HepG2 (cell line): ENCODE measurements around the gene GOLGA8A. TPM values are rescaled to one million over a fixed set of nuclear protein-coding genes. Genes with fewer than 3 reads are reported as not detected.

Experiments used
- BORCS8-MEF2B ChIP-seq: sonication (generic); formaldehyde crosslinking; IDR thresholded peaks from 2 replicates; pipeline ENCODE4 v1.8.0; 2022; ENCODE audit warnings: mild to moderate bottlenecking, missing genetic modification reagents
- ETV6 ChIP-seq: sonication (generic); formaldehyde crosslinking; conservative IDR thresholded peaks from 2 replicates; pipeline ENCODE4 v1.4.0; 2020; ENCODE audit warnings: missing genetic modification reagents
- HMG20B ChIP-seq: conservative IDR thresholded peaks from 2 replicates; pipeline ENCODE4 v1.6.1; 2016; ENCODE audit warnings: missing genetic modification reagents, missing compliant biosample characterization
- KLF16 ChIP-seq, 2 experiments: sonication (generic) in 1 of 2; formaldehyde crosslinking in 1 of 2; IDR thresholded peaks; 2 replicates each; pipeline versions ENCODE4 v1.6.1 to v1.8.0; 2016 to 2023; ENCODE audit warnings: missing genetic modification reagents in 2 of 2, missing compliant biosample characterization in 1 of 2
- NAIF1 ChIP-seq: sonication (generic); formaldehyde crosslinking; IDR thresholded peaks from 2 replicates; pipeline ENCODE4 v1.5.0; 2020; ENCODE audit warnings: mild to moderate bottlenecking, missing genetic modification reagents, borderline replicate concordance
- ZC3H13 ChIP-seq: sonication (generic); formaldehyde crosslinking; IDR thresholded peaks from 2 replicates; pipeline ENCODE4 v1.8.1; 2023; ENCODE audit warnings: mild to moderate bottlenecking, missing genetic modification reagents, moderate library complexity
- ZFY ChIP-seq: sonication (generic); formaldehyde crosslinking; IDR thresholded peaks from 2 replicates; pipeline ENCODE4 v1.4.0; 2020; ENCODE audit warnings: missing genetic modification reagents
- ZMAT3 ChIP-seq: sonication (generic); formaldehyde crosslinking; conservative IDR thresholded peaks from 2 replicates; pipeline ENCODE4 v1.7.0; 2021; ENCODE audit warnings: missing genetic modification reagents
- ZNF207 ChIP-seq: fragments of 450-650 bp; IDR thresholded peaks from 2 replicates; pipeline ENCODE4 v1.6.1; 2016; ENCODE audit warnings: antibody characterized with exemption, borderline replicate concordance
- ZNF224 ChIP-seq: sonication (generic); formaldehyde crosslinking; IDR thresholded peaks from 2 replicates; pipeline ENCODE4 v1.5.0; 2020; ENCODE audit warnings: mild to moderate bottlenecking, missing genetic modification reagents
- ZNF564 ChIP-seq: sonication (generic); formaldehyde crosslinking; IDR thresholded peaks from 2 replicates; pipeline ENCODE4 v1.8.1; 2023; ENCODE audit warnings: mild to moderate bottlenecking, missing genetic modification reagents
- ZNF616 ChIP-seq: sonication (generic); formaldehyde crosslinking; IDR thresholded peaks from 2 replicates; pipeline ENCODE4 v1.5.0; 2020; ENCODE audit warnings: low read depth, mild to moderate bottlenecking, missing genetic modification reagents
- ZNF781 ChIP-seq: sonication (generic); formaldehyde crosslinking; IDR thresholded peaks from 2 replicates; pipeline ENCODE4 v1.5.1; 2020; ENCODE audit warnings: borderline replicate concordance, mild to moderate bottlenecking, missing genetic modification reagents; ENCODE audit errors: not compliant biosample characterization
- ZNF792 ChIP-seq: IDR thresholded peaks from 2 replicates; pipeline ENCODE4 v1.6.1; 2016
- ZSCAN12 ChIP-seq: sonication (generic); formaldehyde crosslinking; IDR thresholded peaks from 2 replicates; pipeline ENCODE4 v1.9.0; 2021; ENCODE audit warnings: mild to moderate bottlenecking, missing genetic modification reagents
- ZSCAN21 ChIP-seq: sonication (generic); formaldehyde crosslinking; IDR thresholded peaks from 2 replicates; pipeline ENCODE4 v1.8.0; 2022; ENCODE audit warnings: mild to moderate bottlenecking, missing genetic modification reagents, moderate library complexity, borderline replicate concordance
- ZSCAN9 ChIP-seq: IDR thresholded peaks from 2 replicates; pipeline ENCODE4 v1.6.1; 2016; ENCODE audit warnings: borderline replicate concordance
- polyA plus RNA-seq, 8 experiments: library from polyadenylated mRNA; depleted of rRNA in 3 of 8; stranded (reverse) in 7 of 8; unstranded in 1 of 8; fragments of >200 nt; fragmentation: Illumina TruSeq in 4 of 8; extraction: Trizol in 4 of 8; gene quantifications; 2 replicates each; pipeline versions ENCODE4 v1.2.1 to v1.2.3, GENCODE V29; 2011 to 2016; ENCODE audit warnings: low read depth in 4 of 8, missing spikeins in 1 of 8, mixed read lengths in 1 of 8; ENCODE audit not compliant: insufficient read depth in 1 of 8
- total RNA-seq, 5 experiments: library from RNA; depleted of rRNA; stranded (reverse); fragments of >200 nt; fragmentation: Illumina TruSeq; extraction: Trizol; gene quantifications; 2 replicates each; pipeline ENCODE4 v1.2.3, GENCODE V29; 2016; ENCODE audit warnings: low read depth in 1 of 5
- TF ChIP-seq, protein P1 (sequence below): sonication (generic); formaldehyde crosslinking; IDR thresholded peaks from 2 replicates; pipeline ENCODE4 v1.4.0; 2020; ENCODE audit warnings: missing genetic modification reagents
- TF ChIP-seq, protein P2 (sequence below), 2 experiments: sonication (generic) in 1 of 2; formaldehyde crosslinking in 1 of 2; IDR thresholded peaks; 2 replicates each; pipeline versions ENCODE4 v1.6.1 to v1.9.0; 2014 to 2022; ENCODE audit warnings: antibody characterized with exemption in 1 of 2, borderline replicate concordance in 1 of 2, inconsistent platforms in 1 of 2, low read depth in 1 of 2, missing genetic modification reagents in 1 of 2
- TF ChIP-seq, protein P3 (sequence below): sonication (generic); formaldehyde crosslinking; IDR thresholded peaks from 2 replicates; pipeline ENCODE4 v1.5.1; 2020; ENCODE audit warnings: missing genetic modification reagents, mild to moderate bottlenecking, borderline replicate concordance

GOLGA8A gene
- total and polyA plus RNA-seq, 2 of the 13 experiments (the other 11 are each of a cell fraction or from before 2014, with no cell fraction given) = 17.1 to 43.7 TPM

DNA sequence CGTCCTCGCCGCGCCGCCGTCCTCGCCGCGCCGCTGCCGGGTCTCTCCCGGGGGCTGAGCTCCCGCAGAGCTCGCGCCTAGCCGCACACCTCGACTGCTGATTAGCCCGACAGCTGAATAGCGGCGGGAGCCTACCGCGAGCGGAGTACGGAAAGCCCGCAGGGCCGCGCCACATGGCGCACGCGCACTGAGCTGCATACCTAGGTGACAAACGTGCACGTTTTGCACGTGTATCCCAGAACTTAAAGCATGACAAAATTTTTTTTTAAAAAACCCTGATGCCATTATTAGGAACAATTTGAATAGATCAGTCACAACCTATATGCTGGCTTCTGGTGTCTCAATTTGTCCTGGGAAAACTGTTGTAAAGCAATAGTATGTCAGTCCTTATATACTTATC, at the start of gene GOLGA8A (continued):
- TF ChIP-seq, protein P1, sequence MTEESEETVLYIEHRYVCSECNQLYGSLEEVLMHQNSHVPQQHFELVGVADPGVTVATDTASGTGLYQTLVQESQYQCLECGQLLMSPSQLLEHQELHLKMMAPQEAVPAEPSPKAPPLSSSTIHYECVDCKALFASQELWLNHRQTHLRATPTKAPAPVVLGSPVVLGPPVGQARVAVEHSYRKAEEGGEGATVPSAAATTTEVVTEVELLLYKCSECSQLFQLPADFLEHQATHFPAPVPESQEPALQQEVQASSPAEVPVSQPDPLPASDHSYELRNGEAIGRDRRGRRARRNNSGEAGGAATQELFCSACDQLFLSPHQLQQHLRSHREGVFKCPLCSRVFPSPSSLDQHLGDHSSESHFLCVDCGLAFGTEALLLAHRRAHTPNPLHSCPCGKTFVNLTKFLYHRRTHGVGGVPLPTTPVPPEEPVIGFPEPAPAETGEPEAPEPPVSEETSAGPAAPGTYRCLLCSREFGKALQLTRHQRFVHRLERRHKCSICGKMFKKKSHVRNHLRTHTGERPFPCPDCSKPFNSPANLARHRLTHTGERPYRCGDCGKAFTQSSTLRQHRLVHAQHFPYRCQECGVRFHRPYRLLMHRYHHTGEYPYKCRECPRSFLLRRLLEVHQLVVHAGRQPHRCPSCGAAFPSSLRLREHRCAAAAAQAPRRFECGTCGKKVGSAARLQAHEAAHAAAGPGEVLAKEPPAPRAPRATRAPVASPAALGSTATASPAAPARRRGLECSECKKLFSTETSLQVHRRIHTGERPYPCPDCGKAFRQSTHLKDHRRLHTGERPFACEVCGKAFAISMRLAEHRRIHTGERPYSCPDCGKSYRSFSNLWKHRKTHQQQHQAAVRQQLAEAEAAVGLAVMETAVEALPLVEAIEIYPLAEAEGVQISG (CRISPR knock-in tag) = peak; percentile 66
- TF ChIP-seq ZNF564 (CRISPR knock-in tag) = no peak
- no peak; the same call in 1 of the 2 replicates for TF ChIP-seq ZSCAN9
- TF ChIP-seq NAIF1 = peak; percentile 64; the same call in 1 of the 2 replicates
- TF ChIP-seq ZNF616 = peak; percentile 80; the same call in 1 of the 2 replicates
- TF ChIP-seq HMG20B (CRISPR knock-in tag) = no peak
- 0 out of 2 replicates have a peak, but pooled peaks have one; percentile 38 for TF ChIP-seq ZNF224 (CRISPR knock-in tag)
- TF ChIP-seq ZNF792 (CRISPR knock-in tag) = peak; percentile 79; the same call in 1 of the 2 replicates
- peak; percentile 74; the same call in 1 of the 2 replicates for TF ChIP-seq ZMAT3 (CRISPR knock-in tag)
- TF ChIP-seq, protein P2, sequence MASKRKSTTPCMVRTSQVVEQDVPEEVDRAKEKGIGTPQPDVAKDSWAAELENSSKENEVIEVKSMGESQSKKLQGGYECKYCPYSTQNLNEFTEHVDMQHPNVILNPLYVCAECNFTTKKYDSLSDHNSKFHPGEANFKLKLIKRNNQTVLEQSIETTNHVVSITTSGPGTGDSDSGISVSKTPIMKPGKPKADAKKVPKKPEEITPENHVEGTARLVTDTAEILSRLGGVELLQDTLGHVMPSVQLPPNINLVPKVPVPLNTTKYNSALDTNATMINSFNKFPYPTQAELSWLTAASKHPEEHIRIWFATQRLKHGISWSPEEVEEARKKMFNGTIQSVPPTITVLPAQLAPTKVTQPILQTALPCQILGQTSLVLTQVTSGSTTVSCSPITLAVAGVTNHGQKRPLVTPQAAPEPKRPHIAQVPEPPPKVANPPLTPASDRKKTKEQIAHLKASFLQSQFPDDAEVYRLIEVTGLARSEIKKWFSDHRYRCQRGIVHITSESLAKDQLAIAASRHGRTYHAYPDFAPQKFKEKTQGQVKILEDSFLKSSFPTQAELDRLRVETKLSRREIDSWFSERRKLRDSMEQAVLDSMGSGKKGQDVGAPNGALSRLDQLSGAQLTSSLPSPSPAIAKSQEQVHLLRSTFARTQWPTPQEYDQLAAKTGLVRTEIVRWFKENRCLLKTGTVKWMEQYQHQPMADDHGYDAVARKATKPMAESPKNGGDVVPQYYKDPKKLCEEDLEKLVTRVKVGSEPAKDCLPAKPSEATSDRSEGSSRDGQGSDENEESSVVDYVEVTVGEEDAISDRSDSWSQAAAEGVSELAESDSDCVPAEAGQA (IDR thresholded peaks at IDR 0.05; ENCODE audit: low read depth) = no peak
- TF ChIP-seq, protein P2 (CRISPR knock-in tag; IDR thresholded peaks at IDR 0.05; ENCODE audit: borderline replicate concordance) = peak; percentile 78; the same call in 1 of the 2 replicates
- 0 out of 2 replicates have a peak, but pooled peaks have one; percentile 38 for TF ChIP-seq ZSCAN21
- TF ChIP-seq ZC3H13 = 0 out of 2 replicates have a peak, but pooled peaks have one; percentile 56
- no peak for TF ChIP-seq ETV6 (CRISPR knock-in tag)
- 0 out of 2 replicates have a peak, but pooled peaks have one; percentile 71 for TF ChIP-seq ZSCAN12
- peak; percentile 79; the same call in 1 of the 2 replicates for TF ChIP-seq BORCS8-MEF2B (CRISPR knock-in tag)
- TF ChIP-seq KLF16 (CRISPR knock-in tag; IDR thresholded peaks at IDR 0.05) = no peak
- peak; percentile 53; the same call in 1 of the 2 replicates for TF ChIP-seq ZFY (CRISPR knock-in tag)
- no peak for TF ChIP-seq ZNF207
- TF ChIP-seq ZNF781 (CRISPR knock-in tag) = peak; percentile 71
- TF ChIP-seq, protein P3, sequence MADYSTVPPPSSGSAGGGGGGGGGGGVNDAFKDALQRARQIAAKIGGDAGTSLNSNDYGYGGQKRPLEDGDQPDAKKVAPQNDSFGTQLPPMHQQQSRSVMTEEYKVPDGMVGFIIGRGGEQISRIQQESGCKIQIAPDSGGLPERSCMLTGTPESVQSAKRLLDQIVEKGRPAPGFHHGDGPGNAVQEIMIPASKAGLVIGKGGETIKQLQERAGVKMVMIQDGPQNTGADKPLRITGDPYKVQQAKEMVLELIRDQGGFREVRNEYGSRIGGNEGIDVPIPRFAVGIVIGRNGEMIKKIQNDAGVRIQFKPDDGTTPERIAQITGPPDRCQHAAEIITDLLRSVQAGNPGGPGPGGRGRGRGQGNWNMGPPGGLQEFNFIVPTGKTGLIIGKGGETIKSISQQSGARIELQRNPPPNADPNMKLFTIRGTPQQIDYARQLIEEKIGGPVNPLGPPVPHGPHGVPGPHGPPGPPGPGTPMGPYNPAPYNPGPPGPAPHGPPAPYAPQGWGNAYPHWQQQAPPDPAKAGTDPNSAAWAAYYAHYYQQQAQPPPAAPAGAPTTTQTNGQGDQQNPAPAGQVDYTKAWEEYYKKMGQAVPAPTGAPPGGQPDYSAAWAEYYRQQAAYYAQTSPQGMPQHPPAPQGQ (CRISPR knock-in tag) = no peak
